Astrocyte (in vitro differentiated cells and primary cell): ENCODE results near the gene KANK2. TPM values are rescaled to one million over a fixed set of nuclear protein-coding genes. Genes with fewer than 3 reads are reported as not detected.

ENCODE experiments used
- DNase-seq: peaks from one replicate; pipeline ENCODE4 v3.0.0-alpha.2; 2010; ENCODE audit warnings: low read depth
- FAIRE-seq: peaks from 2 replicates; lab custom pipeline; 2011; peaks lifted over from hg19 to GRCh38; lab: Jason Lieb, UNC
- H2AFZ ChIP-seq: 2 replicates; pipeline ENCODE4 v1.6.0; 2012; ENCODE audit warnings: low read depth, low read length, inconsistent platforms
- H3K27ac ChIP-seq: 2 replicates; pipeline ENCODE4 v1.5.1; 2011; ENCODE audit warnings: low read depth, low read length, inconsistent platforms
- H3K27me3 ChIP-seq: 2 replicates; pipeline ENCODE4 v1.6.0; 2011; ENCODE audit warnings: low read length, inconsistent platforms; ENCODE audit not compliant: insufficient read depth
- H3K36me3 ChIP-seq: 2 replicates; pipeline ENCODE4 v1.5.1; 2011; ENCODE audit warnings: low read length, inconsistent platforms; ENCODE audit not compliant: insufficient read depth
- H3K4me1 ChIP-seq: 2 replicates; pipeline ENCODE4 v1.5.1; 2011; ENCODE audit warnings: low read length, inconsistent platforms; ENCODE audit not compliant: insufficient read depth
- H3K4me2 ChIP-seq: 2 replicates; pipeline ENCODE4 v1.6.0; 2012; ENCODE audit warnings: low read length, inconsistent platforms
- H3K4me3 ChIP-seq: 2 replicates; pipeline ENCODE4 v1.5.1; 2011; ENCODE audit warnings: low read depth, mild to moderate bottlenecking, low read length, inconsistent platforms; ENCODE audit not compliant: insufficient read depth
- H3K79me2 ChIP-seq: 2 replicates; pipeline ENCODE4 v1.6.0; 2012; ENCODE audit warnings: mild to moderate bottlenecking, low read length, inconsistent platforms; ENCODE audit not compliant: insufficient read depth
- H3K9ac ChIP-seq: 2 replicates; pipeline ENCODE4 v1.6.0; 2012; ENCODE audit warnings: mild to moderate bottlenecking, low read length, inconsistent platforms
- H3K9me3 ChIP-seq: 2 replicates; pipeline ENCODE4 v1.5.1; 2012; ENCODE audit warnings: low read depth, mild to moderate bottlenecking, low read length, inconsistent platforms; ENCODE audit not compliant: insufficient read depth
- H4K20me1 ChIP-seq: 2 replicates; pipeline ENCODE4 v1.6.0; 2012; ENCODE audit warnings: low read length, inconsistent platforms; ENCODE audit not compliant: insufficient read depth
- H3K27ac Mint-ChIP-seq: one replicate; pipeline ENCODE4 v1.8.0; 2021; ENCODE audit warnings: mild to moderate bottlenecking, mixed read lengths; ENCODE audit not compliant: unreplicated experiment
- H3K27me3 Mint-ChIP-seq: one replicate; pipeline ENCODE4 v1.8.0; 2021; ENCODE audit warnings: low read depth, mixed read lengths; ENCODE audit not compliant: unreplicated experiment
- H3K36me3 Mint-ChIP-seq: one replicate; pipeline ENCODE4 v1.8.0; 2021; ENCODE audit warnings: low read depth, mixed read lengths; ENCODE audit not compliant: unreplicated experiment
- H3K4me1 Mint-ChIP-seq: one replicate; pipeline ENCODE4 v1.8.0; 2021; ENCODE audit warnings: low read depth, mixed read lengths; ENCODE audit not compliant: unreplicated experiment
- H3K4me3 Mint-ChIP-seq: one replicate; pipeline ENCODE4 v1.8.0; 2021; ENCODE audit warnings: mild to moderate bottlenecking, moderate library complexity, mixed read lengths; ENCODE audit not compliant: unreplicated experiment
- H3K9me3 Mint-ChIP-seq: one replicate; pipeline ENCODE4 v1.8.0; 2021; ENCODE audit warnings: mild to moderate bottlenecking, mixed read lengths; ENCODE audit not compliant: unreplicated experiment
- EZH2 ChIP-seq: IDR thresholded peaks from 2 replicates; pipeline ENCODE4 v1.6.1; 2012; ENCODE audit warnings: mild to moderate bottlenecking, low read length, inconsistent platforms; ENCODE audit not compliant: insufficient read depth
- total RNA-seq: library from RNA; stranded (reverse); gene quantifications from 2 replicates; pipeline ENCODE4 v1.2.1, GENCODE V29; 2021
- TF ChIP-seq, protein P1 (sequence below): IDR thresholded peaks from 2 replicates; pipeline ENCODE4 v1.5.1; 2011; ENCODE audit warnings: low read depth, mild to moderate bottlenecking, inconsistent platforms, low read length, moderate library complexity; ENCODE audit not compliant: insufficient read depth

KANK2 gene
- total RNA-seq, 1 donor from 2014 or later, result 50.3 TPM

- Histone ChIP-seq H4K20me1 (no peaks in the 10 kb centered on the region), H3K27ac (no peak overlapping the region), H3K4me1 (peaks cover 17% of the 10 kb centered on the region), H3K79me2 (peaks cover 4% of the 10 kb centered on the region), H3K4me2 (no peak overlapping the region), H2AFZ (no peak overlapping the region), H3K36me3 (no peaks in the 10 kb centered on the region), H3K4me3 (no peak overlapping the region), H3K9ac (no peak overlapping the region), H3K9me3 (no peaks in the 10 kb centered on the region), H3K27me3 (no peaks in the 10 kb centered on the region)
- no peak for DNase-seq
- H3K36me3 Mint-ChIP-seq, result peaks cover 8% of the 10 kb centered on the region
- H3K27ac Mint-ChIP-seq, result no peak overlapping the region
- TF ChIP-seq, protein P1, sequence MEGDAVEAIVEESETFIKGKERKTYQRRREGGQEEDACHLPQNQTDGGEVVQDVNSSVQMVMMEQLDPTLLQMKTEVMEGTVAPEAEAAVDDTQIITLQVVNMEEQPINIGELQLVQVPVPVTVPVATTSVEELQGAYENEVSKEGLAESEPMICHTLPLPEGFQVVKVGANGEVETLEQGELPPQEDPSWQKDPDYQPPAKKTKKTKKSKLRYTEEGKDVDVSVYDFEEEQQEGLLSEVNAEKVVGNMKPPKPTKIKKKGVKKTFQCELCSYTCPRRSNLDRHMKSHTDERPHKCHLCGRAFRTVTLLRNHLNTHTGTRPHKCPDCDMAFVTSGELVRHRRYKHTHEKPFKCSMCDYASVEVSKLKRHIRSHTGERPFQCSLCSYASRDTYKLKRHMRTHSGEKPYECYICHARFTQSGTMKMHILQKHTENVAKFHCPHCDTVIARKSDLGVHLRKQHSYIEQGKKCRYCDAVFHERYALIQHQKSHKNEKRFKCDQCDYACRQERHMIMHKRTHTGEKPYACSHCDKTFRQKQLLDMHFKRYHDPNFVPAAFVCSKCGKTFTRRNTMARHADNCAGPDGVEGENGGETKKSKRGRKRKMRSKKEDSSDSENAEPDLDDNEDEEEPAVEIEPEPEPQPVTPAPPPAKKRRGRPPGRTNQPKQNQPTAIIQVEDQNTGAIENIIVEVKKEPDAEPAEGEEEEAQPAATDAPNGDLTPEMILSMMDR, result no peak
- TF ChIP-seq EZH2, result no peak
- no peak for FAIRE-seq
- no peaks in the 10 kb centered on the region for H3K27me3 Mint-ChIP-seq
- peaks cover 6% of the 10 kb centered on the region for H3K4me1 Mint-ChIP-seq
- H3K4me3 Mint-ChIP-seq, result no peak overlapping the region
- no peaks in the 10 kb centered on the region for H3K9me3 Mint-ChIP-seq
Observed at GRCh38 chr19:11201791-11202190, 4.4 kb upstream of the KANK2 start.

- Histone ChIP-seq H3K4me3 (no peak overlapping the region), H3K79me2 (peaks cover 12% of the 10 kb centered on the region), H4K20me1 (peaks cover 6% of the 10 kb centered on the region), H3K4me2 (no peak overlapping the region), H2AFZ (no peak overlapping the region), H3K27me3 (no peaks in the 10 kb centered on the region), H3K9ac (no peak overlapping the region), H3K9me3 (no peaks in the 10 kb centered on the region), H3K36me3 (no peaks in the 10 kb centered on the region), H3K4me1 (peaks cover 22% of the 10 kb centered on the region), H3K27ac (no peak overlapping the region)
- H3K27ac Mint-ChIP-seq, result no peak overlapping the region
- TF ChIP-seq, protein P1, result no peak
- TF ChIP-seq EZH2, result no peak
- H3K36me3 Mint-ChIP-seq, result peaks cover 8% of the 10 kb centered on the region
- no peak overlapping the region for H3K4me3 Mint-ChIP-seq
- H3K4me1 Mint-ChIP-seq, result peaks cover 6% of the 10 kb centered on the region
- no peak for FAIRE-seq
- no peaks in the 10 kb centered on the region for H3K27me3 Mint-ChIP-seq
- no peaks in the 10 kb centered on the region for H3K9me3 Mint-ChIP-seq
- DNase-seq, result no peak
Observed at GRCh38 chr19:11200931-11201330, 3.6 kb upstream of the KANK2 start.

GRCh38 chr19:11200015-11200574, 2.8 kb upstream of the KANK2 start:
- Histone ChIP-seq H3K36me3 (no peaks in the 10 kb centered on the region), H3K9me3 (no peaks in the 10 kb centered on the region), H3K4me2 (no peak overlapping the region), H3K9ac (no peak overlapping the region), H3K4me1 (peaks cover 28% of the 10 kb centered on the region), H3K27ac (no peak overlapping the region), H4K20me1 (peaks cover 9% of the 10 kb centered on the region), H3K79me2 (peaks cover 19% of the 10 kb centered on the region), H3K27me3 (no peaks in the 10 kb centered on the region), H2AFZ (no peak overlapping the region), H3K4me3 (no peak overlapping the region)
- Mint-ChIP-seq H3K4me1 (peaks cover 9% of the 10 kb centered on the region), H3K36me3 (peaks cover 8% of the 10 kb centered on the region), H3K27ac (no peak overlapping the region), H3K4me3 (no peak overlapping the region), H3K27me3 (no peaks in the 10 kb centered on the region), H3K9me3 (no peaks in the 10 kb centered on the region)
- FAIRE-seq (no peak), DNase-seq (no peak)
- no peak for TF ChIP-seq EZH2
- TF ChIP-seq, protein P1, result no peak
